GM23338 (cell line): Measurements from ENCODE around the gene LRRC38. TPM values are rescaled to one million over a fixed set of nuclear protein-coding genes. Genes with fewer than 3 reads are reported as not detected.

Experiments used
- ATAC-seq: fragments of 200-7000 bp; cut with Tn5 transposase; 3 replicates; pipeline ENCODE4 v1.9.1; 2020
- DNase-seq: peaks from one replicate; pipeline ENCODE4 v3.0.0-alpha.2; 2015; ENCODE audit warnings: low spot score
- H2AFZ ChIP-seq: fragments of 200-600 bp; sonication (generic); 2 replicates; pipeline ENCODE4 v1.8.0; 2016; ENCODE audit warnings: antibody characterized with exemption, mild to moderate bottlenecking, moderate library complexity
- H3F3A ChIP-seq: fragments of 200-600 bp; sonication (generic); replicated peaks from 2 replicates; pipeline ENCODE4 v1.8.0; 2017; ENCODE audit warnings: antibody characterized with exemption, mixed run types, low read depth
- H3K27ac ChIP-seq: fragments of 200-600 bp; sonication (generic); 2 replicates; pipeline ENCODE4 v1.6.1; 2016; ENCODE audit warnings: low read depth
- H3K27me3 ChIP-seq: fragments of 200-600 bp; sonication (generic); 2 replicates; pipeline ENCODE4 v1.8.0; 2016; ENCODE audit warnings: mild to moderate bottlenecking, mixed run types, moderate library complexity; ENCODE audit not compliant: insufficient read depth
- H3K36me3 ChIP-seq: fragments of 200-600 bp; sonication (generic); 2 replicates; pipeline ENCODE4 v1.8.0; 2016; ENCODE audit warnings: mild to moderate bottlenecking; ENCODE audit not compliant: insufficient read depth
- H3K4me1 ChIP-seq: fragments of 200-600 bp; sonication (generic); 2 replicates; pipeline ENCODE4 v1.8.0; 2016; ENCODE audit warnings: mild to moderate bottlenecking, moderate library complexity; ENCODE audit not compliant: insufficient read depth
- H3K4me2 ChIP-seq: fragments of 200-600 bp; sonication (generic); 2 replicates; pipeline ENCODE4 v1.7.1; 2017; ENCODE audit warnings: mixed run types
- H3K4me3 ChIP-seq: fragments of 200-600 bp; sonication (generic); 2 replicates; pipeline ENCODE4 v1.6.1; 2016; ENCODE audit warnings: mixed run types
- H3K79me2 ChIP-seq: fragments of 200-600 bp; sonication (generic); replicated peaks from 2 replicates; pipeline ENCODE4 v1.8.0; 2017; ENCODE audit warnings: mild to moderate bottlenecking; ENCODE audit not compliant: insufficient read depth
- H3K9me2 ChIP-seq: fragments of 200-600 bp; sonication (generic); 2 replicates; pipeline ENCODE4 v1.8.0; 2017; ENCODE audit not compliant: insufficient read depth
- H4K20me1 ChIP-seq: fragments of 200-600 bp; sonication (generic); replicated peaks from 2 replicates; pipeline ENCODE4 v1.8.0; 2017; ENCODE audit warnings: mild to moderate bottlenecking; ENCODE audit not compliant: insufficient read depth
- H3K27ac Mint-ChIP-seq: 2 replicates; pipeline ENCODE4 v1.8.0; 2020; ENCODE audit warnings: inconsistent platforms, mild to moderate bottlenecking, moderate library complexity, mixed read lengths
- H3K27me3 Mint-ChIP-seq: 3 replicates; pipeline ENCODE4 v1.8.0; 2022; ENCODE audit warnings: low read depth, mild to moderate bottlenecking, moderate library complexity, mixed read lengths, inconsistent platforms; ENCODE audit not compliant: insufficient read depth, poor library complexity
- H3K36me3 Mint-ChIP-seq: 3 replicates; pipeline ENCODE4 v1.8.0; 2021; ENCODE audit warnings: low read depth, mild to moderate bottlenecking, inconsistent platforms, moderate library complexity, mixed read lengths
- H3K4me1 Mint-ChIP-seq: 3 replicates; pipeline ENCODE4 v1.8.0; 2020; ENCODE audit warnings: mild to moderate bottlenecking, inconsistent platforms, mixed read lengths
- H3K4me3 Mint-ChIP-seq: 3 replicates; pipeline ENCODE4 v1.8.0; 2021; ENCODE audit warnings: moderate library complexity, mild to moderate bottlenecking, inconsistent platforms, mixed read lengths
- H3K9me3 Mint-ChIP-seq: 3 replicates; pipeline ENCODE4 v1.8.0; 2020; ENCODE audit warnings: moderate library complexity, mild to moderate bottlenecking, inconsistent platforms, mixed read lengths
- polyA plus RNA-seq: library from polyadenylated mRNA; unstranded; fragments of >200 nt; fragmentation: Nextera tagmentation; extraction: Ambion mirVana; gene quantifications from 2 replicates; pipeline ENCODE4 v1.2.1, GENCODE V29; 2016
- total RNA-seq: library from RNA; depleted of rRNA; stranded (reverse); fragments of >200 nt; shearing (Covaris generic); gene quantifications from 2 replicates; pipeline ENCODE4 v1.2.3, GENCODE V29; 2014
- TF ChIP-seq, protein P1 (sequence below): fragments of 250-450 bp; sonication (Bioruptor Pico); IDR thresholded peaks from 2 replicates; pipeline ENCODE4 v1.5.0; 2020; ENCODE audit warnings: mild to moderate bottlenecking, moderate library complexity
- TF ChIP-seq, protein P2 (sequence below), 2 experiments: fragments of 200-600 bp in 1 of 2; sonication (generic) in 1 of 2; conservative IDR thresholded peaks; 2 replicates each; pipeline versions ENCODE4 v1.5.1 to v1.6.1; 2016 to 2017; ENCODE audit warnings: antibody characterized with exemption in 2 of 2, low read depth in 2 of 2, mild to moderate bottlenecking in 2 of 2, moderate library complexity in 1 of 2

The LRRC38 gene
- total and polyA plus RNA-seq, 2 experiments from 2014 or later: 0.17 TPM; not detected in 1

DNA sequence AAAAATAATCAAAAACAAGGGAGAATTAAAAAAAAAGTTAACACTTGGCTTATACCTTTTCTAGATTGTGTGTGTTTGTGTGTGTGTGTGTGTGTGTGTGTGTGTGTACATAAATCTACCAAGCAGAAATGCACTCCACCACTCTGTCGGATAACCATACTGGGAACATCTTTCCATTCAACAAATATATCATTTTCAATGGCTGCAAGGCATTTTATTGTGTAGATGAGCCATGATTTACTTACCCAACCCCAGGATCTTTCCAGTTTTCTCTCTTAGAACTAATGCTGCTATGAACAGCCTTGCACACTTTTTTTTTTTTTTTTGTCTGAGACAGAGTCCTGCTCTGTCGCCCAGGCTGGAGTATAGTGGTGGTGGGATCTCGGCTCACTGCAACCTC, 25.8 kb downstream of the LRRC38 start (continued):
- TF ChIP-seq, protein P1, sequence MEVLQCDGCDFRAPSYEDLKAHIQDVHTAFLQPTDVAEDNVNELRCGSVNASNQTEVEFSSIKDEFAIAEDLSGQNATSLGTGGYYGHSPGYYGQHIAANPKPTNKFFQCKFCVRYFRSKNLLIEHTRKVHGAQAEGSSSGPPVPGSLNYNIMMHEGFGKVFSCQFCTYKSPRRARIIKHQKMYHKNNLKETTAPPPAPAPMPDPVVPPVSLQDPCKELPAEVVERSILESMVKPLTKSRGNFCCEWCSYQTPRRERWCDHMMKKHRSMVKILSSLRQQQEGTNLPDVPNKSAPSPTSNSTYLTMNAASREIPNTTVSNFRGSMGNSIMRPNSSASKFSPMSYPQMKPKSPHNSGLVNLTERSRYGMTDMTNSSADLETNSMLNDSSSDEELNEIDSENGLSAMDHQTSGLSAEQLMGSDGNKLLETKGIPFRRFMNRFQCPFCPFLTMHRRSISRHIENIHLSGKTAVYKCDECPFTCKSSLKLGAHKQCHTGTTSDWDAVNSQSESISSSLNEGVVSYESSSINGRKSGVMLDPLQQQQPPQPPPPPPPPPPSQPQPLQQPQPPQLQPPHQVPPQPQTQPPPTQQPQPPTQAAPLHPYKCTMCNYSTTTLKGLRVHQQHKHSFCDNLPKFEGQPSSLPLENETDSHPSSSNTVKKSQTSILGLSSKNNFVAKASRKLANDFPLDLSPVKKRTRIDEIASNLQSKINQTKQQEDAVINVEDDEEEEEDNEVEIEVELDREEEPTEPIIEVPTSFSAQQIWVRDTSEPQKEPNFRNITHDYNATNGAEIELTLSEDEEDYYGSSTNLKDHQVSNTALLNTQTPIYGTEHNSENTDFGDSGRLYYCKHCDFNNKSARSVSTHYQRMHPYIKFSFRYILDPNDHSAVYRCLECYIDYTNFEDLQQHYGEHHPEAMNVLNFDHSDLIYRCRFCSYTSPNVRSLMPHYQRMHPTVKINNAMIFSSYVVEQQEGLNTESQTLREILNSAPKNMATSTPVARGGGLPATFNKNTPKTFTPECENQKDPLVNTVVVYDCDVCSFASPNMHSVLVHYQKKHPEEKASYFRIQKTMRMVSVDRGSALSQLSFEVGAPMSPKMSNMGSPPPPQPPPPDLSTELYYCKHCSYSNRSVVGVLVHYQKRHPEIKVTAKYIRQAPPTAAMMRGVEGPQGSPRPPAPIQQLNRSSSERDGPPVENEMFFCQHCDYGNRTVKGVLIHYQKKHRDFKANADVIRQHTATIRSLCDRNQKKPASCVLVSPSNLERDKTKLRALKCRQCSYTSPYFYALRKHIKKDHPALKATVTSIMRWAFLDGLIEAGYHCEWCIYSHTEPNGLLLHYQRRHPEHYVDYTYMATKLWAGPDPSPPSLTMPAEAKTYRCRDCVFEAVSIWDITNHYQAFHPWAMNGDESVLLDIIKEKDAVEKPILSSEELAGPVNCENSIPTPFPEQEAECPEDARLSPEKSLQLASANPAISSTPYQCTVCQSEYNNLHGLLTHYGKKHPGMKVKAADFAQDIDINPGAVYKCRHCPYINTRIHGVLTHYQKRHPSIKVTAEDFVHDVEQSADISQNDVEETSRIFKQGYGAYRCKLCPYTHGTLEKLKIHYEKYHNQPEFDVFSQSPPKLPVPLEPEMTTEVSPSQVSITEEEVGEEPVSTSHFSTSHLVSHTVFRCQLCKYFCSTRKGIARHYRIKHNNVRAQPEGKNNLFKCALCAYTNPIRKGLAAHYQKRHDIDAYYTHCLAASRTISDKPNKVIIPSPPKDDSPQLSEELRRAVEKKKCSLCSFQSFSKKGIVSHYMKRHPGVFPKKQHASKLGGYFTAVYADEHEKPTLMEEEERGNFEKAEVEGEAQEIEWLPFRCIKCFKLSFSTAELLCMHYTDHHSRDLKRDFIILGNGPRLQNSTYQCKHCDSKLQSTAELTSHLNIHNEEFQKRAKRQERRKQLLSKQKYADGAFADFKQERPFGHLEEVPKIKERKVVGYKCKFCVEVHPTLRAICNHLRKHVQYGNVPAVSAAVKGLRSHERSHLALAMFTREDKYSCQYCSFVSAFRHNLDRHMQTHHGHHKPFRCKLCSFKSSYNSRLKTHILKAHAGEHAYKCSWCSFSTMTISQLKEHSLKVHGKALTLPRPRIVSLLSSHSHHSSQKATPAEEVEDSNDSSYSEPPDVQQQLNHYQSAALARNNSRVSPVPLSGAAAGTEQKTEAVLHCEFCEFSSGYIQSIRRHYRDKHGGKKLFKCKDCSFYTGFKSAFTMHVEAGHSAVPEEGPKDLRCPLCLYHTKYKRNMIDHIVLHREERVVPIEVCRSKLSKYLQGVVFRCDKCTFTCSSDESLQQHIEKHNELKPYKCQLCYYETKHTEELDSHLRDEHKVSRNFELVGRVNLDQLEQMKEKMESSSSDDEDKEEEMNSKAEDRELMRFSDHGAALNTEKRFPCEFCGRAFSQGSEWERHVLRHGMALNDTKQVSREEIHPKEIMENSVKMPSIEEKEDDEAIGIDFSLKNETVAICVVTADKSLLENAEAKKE (CRISPR knock-in tag): no peak

DNA sequence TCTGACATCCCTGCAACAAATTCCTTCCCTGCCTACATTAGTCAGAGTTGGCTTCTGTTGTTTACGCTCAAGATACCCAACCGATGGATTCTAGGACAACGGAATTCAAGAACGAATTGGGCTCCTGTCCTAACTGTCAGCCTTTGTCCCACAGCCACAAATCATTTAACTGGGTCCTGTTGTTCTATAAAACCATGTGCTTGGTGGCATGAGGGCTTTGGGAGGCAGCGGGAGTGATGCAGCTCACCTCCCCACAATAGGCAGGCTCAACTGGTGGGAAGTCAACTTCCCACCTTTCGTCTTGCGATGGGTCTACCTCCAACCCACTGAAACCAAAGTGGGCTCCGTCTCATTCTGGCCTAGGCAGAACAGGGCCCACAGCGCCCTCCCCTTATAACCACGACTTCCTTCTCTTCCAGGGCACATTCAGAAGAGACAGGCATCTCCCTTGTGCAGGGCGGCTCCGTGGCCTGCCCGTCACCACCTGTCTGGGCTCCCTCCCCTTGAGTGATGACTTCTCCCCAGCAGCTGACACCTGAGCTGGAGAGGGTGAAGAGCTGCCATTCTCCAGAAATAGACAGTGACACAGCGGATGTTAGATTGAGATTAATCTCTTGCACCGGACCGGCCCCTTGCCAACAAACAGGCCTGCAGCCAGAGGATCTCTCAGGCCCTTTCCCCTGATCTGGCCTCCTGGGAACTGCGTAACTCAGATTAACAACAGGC, 26.5 kb downstream of the LRRC38 start:
- Histone ChIP-seq H3K27me3 (no peaks in the 10 kb centered on the region), H2AFZ (no peak overlapping the region), H3K9me2 (no peaks in the 10 kb centered on the region), H3K4me2 (no peak overlapping the region), H3K4me1 (no peaks in the 10 kb centered on the region), H3K79me2 (no peaks in the 10 kb centered on the region), H3K27ac (no peak overlapping the region), H3K4me3 (no peak overlapping the region), H4K20me1 (no peaks in the 10 kb centered on the region), H3K36me3 (no peaks in the 10 kb centered on the region), H3F3A (no peaks in the 10 kb centered on the region)
- H3K4me1 Mint-ChIP-seq: no peaks in the 10 kb centered on the region
- H3K27me3 Mint-ChIP-seq: peaks cover 8% of the 10 kb centered on the region
- no peak for ATAC-seq
- DNase-seq: no peak
- H3K9me3 Mint-ChIP-seq: peaks cover 4% of the 10 kb centered on the region; the same call in 1 of the 3 replicates
- no peaks in the 10 kb centered on the region for H3K36me3 Mint-ChIP-seq
- H3K27ac Mint-ChIP-seq: peak overlapping the region; percentile 31; the same call in 1 of the 2 replicates
- TF ChIP-seq, protein P2, sequence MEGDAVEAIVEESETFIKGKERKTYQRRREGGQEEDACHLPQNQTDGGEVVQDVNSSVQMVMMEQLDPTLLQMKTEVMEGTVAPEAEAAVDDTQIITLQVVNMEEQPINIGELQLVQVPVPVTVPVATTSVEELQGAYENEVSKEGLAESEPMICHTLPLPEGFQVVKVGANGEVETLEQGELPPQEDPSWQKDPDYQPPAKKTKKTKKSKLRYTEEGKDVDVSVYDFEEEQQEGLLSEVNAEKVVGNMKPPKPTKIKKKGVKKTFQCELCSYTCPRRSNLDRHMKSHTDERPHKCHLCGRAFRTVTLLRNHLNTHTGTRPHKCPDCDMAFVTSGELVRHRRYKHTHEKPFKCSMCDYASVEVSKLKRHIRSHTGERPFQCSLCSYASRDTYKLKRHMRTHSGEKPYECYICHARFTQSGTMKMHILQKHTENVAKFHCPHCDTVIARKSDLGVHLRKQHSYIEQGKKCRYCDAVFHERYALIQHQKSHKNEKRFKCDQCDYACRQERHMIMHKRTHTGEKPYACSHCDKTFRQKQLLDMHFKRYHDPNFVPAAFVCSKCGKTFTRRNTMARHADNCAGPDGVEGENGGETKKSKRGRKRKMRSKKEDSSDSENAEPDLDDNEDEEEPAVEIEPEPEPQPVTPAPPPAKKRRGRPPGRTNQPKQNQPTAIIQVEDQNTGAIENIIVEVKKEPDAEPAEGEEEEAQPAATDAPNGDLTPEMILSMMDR (conservative IDR thresholded peaks at IDR 0.05; ENCODE audit: low read depth in 2 of 2): no peak
- H3K4me3 Mint-ChIP-seq: no peak overlapping the region
